Activated CD4-positive, alpha-beta T cell treated with anti-CD3 and anti-CD28 coated beads for 48 hours (primary cell): ENCODE measurements around the gene MAP3K7CL.

ENCODE experiments used
- DNase-seq: peaks from one replicate; pipeline ENCODE4 v3.0.0-alpha.2; 2020

Gene MAP3K7CL

DNA sequence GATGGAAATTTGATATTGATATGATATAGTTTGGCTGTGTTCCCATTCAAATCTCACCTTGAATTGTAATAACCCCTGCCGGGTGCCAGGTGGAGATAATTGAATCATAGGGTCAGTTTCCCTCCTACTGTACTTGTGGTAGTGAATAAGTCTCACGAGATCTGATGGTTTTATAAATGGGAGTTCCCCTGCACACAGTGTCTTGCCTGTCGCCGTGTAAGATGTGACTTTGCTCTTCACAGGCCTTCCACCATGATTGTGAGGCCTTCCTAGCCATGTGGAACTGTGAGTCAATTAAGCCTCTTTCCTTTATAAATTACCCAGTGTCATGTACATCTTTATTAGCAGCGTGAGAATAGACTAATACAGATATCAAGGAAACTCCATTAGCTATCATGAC lies 74.6 kb downstream of the MAP3K7CL start:
- DNase-seq = no peak

DNA sequence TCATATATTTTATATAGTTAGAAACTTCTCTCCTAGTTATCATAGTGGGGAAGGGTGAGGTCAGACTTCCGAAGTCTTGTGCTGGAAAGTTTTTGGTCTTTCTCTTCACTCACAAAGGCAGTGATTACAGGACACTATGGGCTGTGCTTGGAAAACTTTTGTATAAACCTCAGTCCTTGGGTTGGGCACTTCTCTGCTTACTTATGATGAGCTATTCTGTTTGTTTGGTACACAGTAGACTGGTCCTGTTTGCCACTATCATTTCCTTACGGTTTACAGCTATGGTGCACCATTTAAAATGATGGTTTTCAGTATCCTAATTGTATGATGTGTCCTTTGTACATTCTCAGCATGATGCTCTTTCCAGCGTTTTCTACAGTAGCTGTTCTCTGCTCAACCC lies 75.5 kb downstream of the MAP3K7CL start:
- no peak for DNase-seq

DNA sequence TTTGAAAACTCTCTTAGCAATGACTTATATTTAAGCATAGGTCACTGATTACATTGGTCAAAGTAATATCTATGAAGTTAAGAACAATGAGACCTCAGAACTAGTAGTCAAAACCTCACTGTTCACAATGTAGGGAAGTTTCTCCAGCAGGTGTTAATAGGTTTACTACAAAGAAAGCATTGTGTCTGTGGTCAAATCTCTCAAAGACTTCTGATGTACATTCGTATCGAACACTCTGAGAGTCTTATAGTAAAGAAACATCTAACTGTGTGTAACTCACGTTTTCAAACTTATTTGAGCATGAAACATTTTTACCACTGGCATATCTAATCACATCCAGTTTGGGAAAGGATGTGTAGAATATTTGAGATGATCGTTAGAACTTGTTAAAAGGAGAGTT lies 76.0 kb downstream of the MAP3K7CL start:
- no peak for DNase-seq

DNA sequence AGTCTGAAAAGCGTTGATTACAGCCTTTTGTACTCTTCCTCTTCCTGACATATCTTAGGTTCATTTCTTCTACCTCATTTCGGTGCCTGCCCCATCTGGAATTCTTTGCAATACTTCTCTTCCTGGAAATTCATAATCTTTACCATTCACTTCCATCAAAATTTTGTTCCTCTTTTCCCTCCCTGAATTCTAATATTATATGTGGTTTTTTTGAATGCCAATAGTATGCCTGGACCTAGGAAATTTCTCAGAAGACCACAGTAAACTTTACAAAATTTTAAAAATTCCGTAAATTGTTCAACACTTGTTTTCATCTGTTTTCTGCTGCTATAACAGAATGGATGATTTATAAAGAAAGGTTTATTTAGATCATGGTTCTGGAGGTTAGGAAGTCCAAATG lies 76.8 kb downstream of the MAP3K7CL start:
- no peak for DNase-seq

DNA sequence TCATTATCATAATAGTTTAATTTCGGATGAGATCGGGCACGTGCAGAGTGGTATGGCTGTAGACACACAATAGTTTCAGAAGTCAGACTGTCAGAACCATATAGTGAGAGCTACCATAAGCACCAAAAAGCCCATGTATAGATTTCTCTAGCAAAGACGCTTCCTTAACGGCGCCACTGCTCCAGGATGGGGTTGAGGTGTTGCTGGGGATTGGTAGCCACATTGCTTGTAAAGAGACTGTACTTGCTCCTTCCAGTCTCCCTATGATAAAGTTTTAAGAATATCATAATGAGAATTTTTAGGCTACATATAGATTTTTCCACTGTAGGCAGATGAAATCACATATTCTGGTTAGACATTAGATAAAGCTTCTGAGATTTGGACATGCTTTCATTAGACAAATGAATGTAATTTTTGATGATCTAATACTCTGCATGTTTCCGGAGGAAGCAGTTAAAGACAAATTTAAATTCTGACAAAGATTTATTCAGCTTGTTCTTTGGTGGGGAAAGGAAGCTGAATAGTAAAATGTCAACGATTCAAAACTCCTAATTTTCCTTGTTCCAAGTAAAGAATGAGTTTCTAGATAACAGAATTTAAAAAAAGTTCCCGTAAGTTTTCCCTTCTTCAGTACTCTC lies 77.7 kb downstream of the MAP3K7CL start:
- no peak for DNase-seq

DNA sequence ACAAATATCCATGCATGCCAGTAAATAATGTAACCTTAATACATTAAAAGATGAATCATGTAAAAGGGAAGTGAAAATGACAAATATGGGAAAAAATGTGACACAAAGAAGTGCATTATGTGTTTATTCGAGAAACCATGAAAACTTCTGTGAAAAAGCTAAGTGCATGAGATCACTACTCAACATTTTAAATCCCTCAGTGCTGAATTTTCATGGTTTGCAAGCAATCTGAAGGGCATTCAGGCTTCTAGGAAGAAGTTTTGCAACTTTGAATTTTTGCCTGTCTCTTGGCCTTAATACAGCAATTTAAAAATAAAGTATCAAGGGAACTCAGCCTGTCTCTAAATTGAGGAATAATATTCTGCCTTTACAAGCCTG lies 78.2 kb downstream of the MAP3K7CL start:
- no peak for DNase-seq

DNA sequence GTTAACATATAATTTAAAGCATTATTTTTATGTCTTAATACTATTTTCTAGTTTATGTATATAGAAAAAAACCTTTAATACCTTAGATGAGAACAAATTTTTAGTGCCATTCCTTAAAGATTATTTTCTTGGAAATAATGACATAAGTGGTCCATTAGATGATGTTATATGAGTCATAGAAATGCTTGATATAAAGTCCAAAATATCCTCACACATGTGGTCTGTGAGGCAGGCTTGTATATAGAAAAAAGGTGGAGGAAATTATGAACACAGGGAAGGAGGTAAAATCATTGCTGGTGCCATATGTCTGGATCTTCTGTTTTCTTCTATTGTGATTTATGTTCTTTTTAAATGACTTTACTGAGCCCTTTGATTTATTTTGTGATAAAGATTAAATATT lies 79.3 kb downstream of the MAP3K7CL start:
- no peak for DNase-seq

DNA sequence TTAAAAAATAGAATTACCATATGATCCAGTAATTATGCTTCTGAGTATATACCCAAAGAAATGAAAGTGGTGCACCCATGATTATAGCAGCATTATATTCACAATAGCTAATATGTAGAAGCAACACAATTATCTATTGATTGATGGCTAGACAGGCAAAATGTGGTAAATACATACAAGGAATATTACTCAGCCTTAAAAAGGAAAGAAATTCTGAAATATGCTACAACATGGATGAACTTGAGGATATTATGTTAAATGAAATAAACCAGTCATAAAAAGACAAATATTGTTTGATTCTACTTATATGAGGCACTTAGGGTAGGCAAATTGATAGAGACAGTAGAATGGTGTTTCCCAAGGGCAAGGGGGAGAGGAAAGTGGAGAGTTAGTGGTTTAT lies 80.8 kb downstream of the MAP3K7CL start:
- DNase-seq = no peak

DNA sequence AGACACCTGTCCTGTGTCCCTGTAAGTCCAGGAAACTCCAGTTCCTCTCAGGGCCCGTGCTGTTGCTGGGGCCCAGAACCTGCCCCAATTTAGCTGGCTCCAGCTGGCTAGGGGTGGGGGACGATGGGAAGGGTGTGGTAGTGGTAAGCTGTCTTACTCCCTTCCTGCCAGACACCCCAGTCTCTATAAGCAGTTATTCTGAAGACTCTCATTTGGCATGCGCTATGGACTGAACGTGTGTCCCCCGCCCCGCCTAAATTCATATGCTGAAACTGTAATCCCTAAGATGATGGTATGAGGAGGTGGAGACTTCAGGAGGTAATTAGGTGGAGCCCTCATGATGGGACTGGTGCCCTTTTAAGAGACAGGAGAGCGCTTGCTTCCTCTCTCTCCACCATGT lies 82.0 kb downstream of the MAP3K7CL start:
- no peak for DNase-seq

DNA sequence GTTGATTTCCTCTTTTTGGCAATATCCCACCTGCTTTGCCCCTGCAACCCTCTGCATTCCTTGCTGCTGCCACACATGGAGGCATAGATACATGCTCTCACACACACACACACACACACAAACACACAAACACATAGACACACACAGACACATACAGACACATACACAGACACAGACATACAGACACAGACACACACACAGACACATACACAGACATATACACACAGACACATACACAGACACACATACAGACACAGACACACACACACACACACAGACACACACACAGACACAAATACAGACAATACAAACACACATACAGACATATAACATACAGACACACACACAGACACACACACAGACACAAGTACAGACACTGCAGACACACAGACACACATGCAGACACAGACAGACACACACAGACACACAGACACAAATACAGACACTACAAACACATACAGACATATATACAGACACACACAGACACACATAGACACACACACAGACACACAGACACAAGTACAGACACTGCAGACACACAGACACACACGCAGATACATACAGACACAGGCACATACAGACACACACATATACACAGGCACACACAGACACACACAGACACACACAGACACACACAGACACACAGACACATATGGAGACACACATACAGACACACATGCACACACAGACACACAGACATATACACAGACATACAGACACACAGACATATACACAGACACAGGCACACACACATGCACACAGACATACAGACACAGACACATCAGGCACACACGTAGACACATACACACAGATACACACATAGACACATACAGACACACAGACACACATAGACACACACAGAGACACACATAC lies 83.3 kb downstream of the MAP3K7CL start:
- DNase-seq = no peak

DNA sequence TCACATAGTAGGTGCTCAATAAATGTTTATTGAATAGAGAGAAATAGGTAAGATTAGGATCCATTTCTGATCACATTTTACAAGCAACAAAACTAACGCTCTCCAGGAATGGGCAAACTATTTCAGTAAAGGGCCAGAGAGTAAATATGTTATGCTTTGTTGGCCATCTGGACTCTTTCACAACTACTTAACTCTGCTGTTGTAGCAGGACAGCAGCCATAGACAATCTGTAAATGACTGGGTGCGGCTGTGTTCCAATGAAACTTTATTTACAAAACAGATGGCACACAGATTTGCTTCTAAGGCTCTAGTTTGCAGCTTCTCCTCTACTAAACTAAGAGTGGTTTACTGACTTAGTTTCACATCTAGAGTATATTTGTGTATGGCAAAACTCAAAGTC lies 85.3 kb downstream of the MAP3K7CL start:
- DNase-seq = no peak

DNA sequence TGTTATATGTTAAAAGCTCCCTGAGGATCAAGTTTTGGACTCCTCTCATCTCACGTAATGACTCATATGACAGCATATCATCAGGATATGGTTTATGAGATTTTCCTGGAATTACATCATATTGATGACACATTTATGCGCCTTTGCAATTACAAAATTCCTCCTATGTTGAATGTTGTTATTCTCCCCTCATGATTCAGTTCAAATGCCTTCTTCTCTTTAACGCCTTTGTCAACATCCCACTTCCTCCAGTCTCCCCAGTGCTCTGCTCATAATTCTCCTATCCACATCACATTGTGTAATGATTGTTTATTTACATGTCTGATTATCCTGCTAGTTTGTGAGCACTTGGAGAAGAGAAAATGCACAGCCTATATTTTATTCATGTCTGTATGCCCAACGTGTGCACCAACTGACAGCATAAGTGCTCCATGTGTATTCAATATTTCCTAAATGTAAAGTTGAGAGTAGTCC lies 87.4 kb downstream of the MAP3K7CL start:
- DNase-seq = no peak

DNA sequence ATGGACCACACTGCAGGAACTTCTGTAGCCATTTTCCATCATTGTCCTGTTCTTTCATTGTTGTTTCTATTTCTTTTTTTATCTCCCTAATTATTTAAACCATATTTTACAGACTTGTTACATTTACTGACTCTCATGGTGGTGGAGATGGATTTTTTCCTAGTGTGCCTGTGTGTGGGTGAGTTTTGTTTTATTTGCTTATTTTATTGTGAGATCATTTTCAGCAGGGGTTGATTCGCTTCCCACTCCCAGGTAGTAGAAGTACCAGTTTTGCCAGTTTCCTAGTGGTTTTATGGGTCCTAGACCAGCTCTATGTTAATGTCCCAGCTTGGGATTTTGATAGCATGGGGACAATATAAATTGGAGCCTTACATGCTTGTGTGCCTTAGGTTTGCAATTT lies 88.3 kb downstream of the MAP3K7CL start:
- DNase-seq = no peak

DNA sequence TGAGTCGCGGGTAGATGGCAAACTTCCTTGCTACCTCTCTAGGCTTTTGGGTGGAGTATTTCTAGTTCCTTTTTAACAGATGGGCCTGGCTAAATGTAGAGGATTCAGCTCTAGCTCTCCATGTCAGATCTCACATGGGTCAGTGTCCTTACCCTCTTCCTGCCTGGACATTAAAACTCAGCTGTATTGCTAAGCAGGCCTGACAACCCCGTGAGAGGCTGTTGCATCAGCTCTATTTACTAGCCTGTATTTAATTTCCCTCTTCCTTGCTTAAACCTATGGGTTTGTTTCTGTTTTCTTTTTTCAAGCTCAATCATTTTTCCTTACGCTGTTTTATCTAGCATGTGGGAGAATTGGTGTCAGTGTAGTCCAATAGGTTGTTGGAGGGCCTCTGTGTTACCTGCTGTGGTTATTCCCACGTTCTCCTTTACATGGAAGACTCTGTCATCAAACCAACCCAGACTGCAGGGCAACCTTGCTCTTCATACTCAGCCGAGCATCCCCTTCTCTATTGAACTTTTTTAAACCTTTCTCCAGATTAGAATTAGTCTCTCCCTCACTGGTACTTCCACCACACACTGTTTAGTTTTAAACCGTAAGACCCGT lies 88.8 kb downstream of the MAP3K7CL start:
- no peak for DNase-seq

DNA sequence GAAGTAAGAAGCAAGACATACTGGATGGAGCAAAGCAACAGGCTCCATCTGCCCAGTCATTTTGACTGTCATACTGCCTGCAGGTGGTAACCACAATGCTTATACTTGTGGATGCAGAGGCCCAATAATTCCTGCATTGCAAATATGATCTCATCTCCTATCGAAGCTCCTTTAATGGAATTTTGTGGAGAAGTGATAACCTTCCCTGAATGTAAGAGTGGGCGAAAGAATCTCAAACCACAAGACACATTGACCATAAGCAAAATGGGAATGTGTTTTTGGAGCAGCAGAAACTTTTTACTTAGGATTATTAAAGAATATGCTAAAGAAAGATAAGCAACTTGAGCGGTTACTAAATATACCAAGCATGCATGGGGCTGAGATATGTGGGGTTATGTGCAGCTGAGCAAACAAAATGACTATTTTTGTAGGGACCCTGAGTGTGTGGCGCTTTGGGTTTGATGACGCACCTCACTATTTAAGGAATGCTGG lies 90.9 kb downstream of the MAP3K7CL start:
- no peak for DNase-seq

DNA sequence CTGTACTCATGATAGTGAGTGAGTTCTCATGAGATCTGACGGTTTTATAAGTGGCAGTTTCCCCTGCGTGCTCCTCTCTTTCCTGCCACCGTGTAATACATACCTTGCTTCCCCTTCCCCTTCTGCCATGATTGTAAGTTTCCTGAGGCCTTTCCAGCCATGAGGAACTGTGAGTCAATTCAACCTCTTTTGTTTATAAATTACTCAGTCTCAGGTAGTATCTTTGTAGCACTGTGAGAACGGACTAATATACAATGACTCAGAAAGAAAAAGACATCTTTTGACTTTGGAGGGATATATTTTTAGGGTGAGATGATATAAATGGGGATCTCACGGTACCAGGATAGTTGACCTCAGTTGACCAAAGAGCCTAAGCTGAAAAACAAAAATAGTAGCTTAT lies 93.6 kb downstream of the MAP3K7CL start:
- DNase-seq = no peak
